ENCODE data around the gene GPX1.

The GPX1 gene

GRCh38 chr3:49387721-49388120, 29.6 kb upstream of the GPX1 start:
- Histone ChIP-seq H3K9me3 (ENCODE audit: control insufficient read depth, low read length) (no peaks in the 10 kb centered on the region), H3K27ac (ENCODE audit: low read depth, low read length, severe bottlenecking) (no peak overlapping the region), H3K4me1 (ENCODE audit: control insufficient read depth, insufficient read depth, low read length, poor library complexity, severe bottlenecking) (no peaks in the 10 kb centered on the region), H3K36me3 (ENCODE audit: control insufficient read depth, insufficient read depth, low read length) (peaks cover 34% of the 10 kb centered on the region), H3K4me3 (ENCODE audit: extremely low read depth, insufficient read depth, low read length, poor library complexity, severe bottlenecking) (no peak overlapping the region)
- WGBS, 2 experiments (ENCODE audit: insufficient coverage in 2 of 2): 67 to 83% methylated on average over 1 of the region's 2 CpGs

GRCh38 chr3:49386056-49386756, 28.1 kb upstream of the GPX1 start:
- WGBS, 2 experiments (ENCODE audit: insufficient coverage in 2 of 2): 95% methylated on average over 4 to 6 of the region's 11 CpGs
- H3K36me3 ChIP-seq (ENCODE audit: control insufficient read depth, insufficient read depth, low read length): peaks cover 29% of the 10 kb centered on the region
- no peak overlapping the region for H3K4me3 ChIP-seq (ENCODE audit: extremely low read depth, insufficient read depth, low read length, poor library complexity, severe bottlenecking)
- no peaks in the 10 kb centered on the region for H3K9me3 ChIP-seq (ENCODE audit: control insufficient read depth, low read length)
- H3K27ac ChIP-seq (ENCODE audit: low read depth, low read length, severe bottlenecking): no peak overlapping the region
- no peaks in the 10 kb centered on the region for H3K4me1 ChIP-seq (ENCODE audit: control insufficient read depth, insufficient read depth, low read length, poor library complexity, severe bottlenecking)

GRCh38 chr3:49385617-49386016, 27.5 kb upstream of the GPX1 start:
- WGBS, 2 experiments (ENCODE audit: insufficient coverage in 2 of 2): no CpG with 5 or more reads among the region's 1 CpG
- no peaks in the 10 kb centered on the region for H3K4me1 ChIP-seq (ENCODE audit: control insufficient read depth, insufficient read depth, low read length, poor library complexity, severe bottlenecking)
- H3K27ac ChIP-seq (ENCODE audit: low read depth, low read length, severe bottlenecking): no peak overlapping the region
- H3K36me3 ChIP-seq (ENCODE audit: control insufficient read depth, insufficient read depth, low read length): peaks cover 34% of the 10 kb centered on the region
- no peak overlapping the region for H3K4me3 ChIP-seq (ENCODE audit: extremely low read depth, insufficient read depth, low read length, poor library complexity, severe bottlenecking)
- H3K9me3 ChIP-seq (ENCODE audit: control insufficient read depth, low read length): no peaks in the 10 kb centered on the region

- peaks cover 25% of the 10 kb centered on the region for H3K36me3 ChIP-seq (ENCODE audit: control insufficient read depth, insufficient read depth, low read length)
- no peak overlapping the region for H3K27ac ChIP-seq (ENCODE audit: low read depth, low read length, severe bottlenecking)
- WGBS, 2 experiments (ENCODE audit: insufficient coverage in 2 of 2): 86 to 92% methylated on average over 1 to 3 of the region's 5 CpGs
- no peak overlapping the region for H3K4me3 ChIP-seq (ENCODE audit: extremely low read depth, insufficient read depth, low read length, poor library complexity, severe bottlenecking)
- no peaks in the 10 kb centered on the region for H3K9me3 ChIP-seq (ENCODE audit: control insufficient read depth, low read length)
- H3K4me1 ChIP-seq (ENCODE audit: control insufficient read depth, insufficient read depth, low read length, poor library complexity, severe bottlenecking): peaks cover 8% of the 10 kb centered on the region
Measured at GRCh38 chr3:49383387-49383786, 25.2 kb upstream of the GPX1 start.

GRCh38 chr3:49378249-49378895, 20.2 kb upstream of the GPX1 start:
- WGBS, 2 experiments (ENCODE audit: insufficient coverage in 2 of 2): 90 to 97% methylated on average over 8 to 9 of the region's 11 CpGs
- Histone ChIP-seq H3K27ac (ENCODE audit: low read depth, low read length, severe bottlenecking) (peak overlapping the region; percentile 41), H3K4me3 (ENCODE audit: extremely low read depth, insufficient read depth, low read length, poor library complexity, severe bottlenecking) (no peak overlapping the region), H3K36me3 (ENCODE audit: control insufficient read depth, insufficient read depth, low read length) (peaks cover 50% of the 10 kb centered on the region), H3K9me3 (ENCODE audit: control insufficient read depth, low read length) (no peaks in the 10 kb centered on the region), H3K4me1 (ENCODE audit: control insufficient read depth, insufficient read depth, low read length, poor library complexity, severe bottlenecking) (peaks cover 11% of the 10 kb centered on the region)

- H3K9me3 ChIP-seq (ENCODE audit: control insufficient read depth, low read length): no peaks in the 10 kb centered on the region
- H3K4me1 ChIP-seq (ENCODE audit: control insufficient read depth, insufficient read depth, low read length, poor library complexity, severe bottlenecking): peaks cover 11% of the 10 kb centered on the region
- WGBS, 2 experiments (ENCODE audit: insufficient coverage in 2 of 2): 86 to 89% methylated on average over 1 of the region's 1 CpG
- H3K4me3 ChIP-seq (ENCODE audit: extremely low read depth, insufficient read depth, low read length, poor library complexity, severe bottlenecking): no peak overlapping the region
- no peak overlapping the region for H3K27ac ChIP-seq (ENCODE audit: low read depth, low read length, severe bottlenecking)
- H3K36me3 ChIP-seq (ENCODE audit: control insufficient read depth, insufficient read depth, low read length): peaks cover 59% of the 10 kb centered on the region
Measured at GRCh38 chr3:49377483-49377882, 19.3 kb upstream of the GPX1 start.

GRCh38 chr3:49371946-49372345, 13.8 kb upstream of the GPX1 start:
- Histone ChIP-seq H3K4me1 (ENCODE audit: control insufficient read depth, insufficient read depth, low read length, poor library complexity, severe bottlenecking) (no peaks in the 10 kb centered on the region), H3K36me3 (ENCODE audit: control insufficient read depth, insufficient read depth, low read length) (peaks cover 87% of the 10 kb centered on the region), H3K9me3 (ENCODE audit: control insufficient read depth, low read length) (no peaks in the 10 kb centered on the region), H3K27ac (ENCODE audit: low read depth, low read length, severe bottlenecking) (no peak overlapping the region), H3K4me3 (ENCODE audit: extremely low read depth, insufficient read depth, low read length, poor library complexity, severe bottlenecking) (no peak overlapping the region)

- 89% methylated on average over 4 of the region's 6 CpGs for WGBS, 2 experiments (ENCODE audit: insufficient coverage in 2 of 2)
- H3K4me3 ChIP-seq (ENCODE audit: extremely low read depth, insufficient read depth, low read length, poor library complexity, severe bottlenecking): no peak overlapping the region
Measured at GRCh38 chr3:49370585-49371290, 12.6 kb upstream of the GPX1 start.

GRCh38 chr3:49362561-49362960, 4.4 kb upstream of the GPX1 start:
- H3K36me3 ChIP-seq (ENCODE audit: control insufficient read depth, insufficient read depth, low read length): peaks cover 80% of the 10 kb centered on the region
- H3K27ac ChIP-seq (ENCODE audit: low read depth, low read length, severe bottlenecking): no peak overlapping the region
- no peaks in the 10 kb centered on the region for H3K9me3 ChIP-seq (ENCODE audit: control insufficient read depth, low read length)
- WGBS, 2 experiments (ENCODE audit: insufficient coverage in 2 of 2): 100% methylated on average over 2 of the region's 3 CpGs
- no peak overlapping the region for H3K4me3 ChIP-seq (ENCODE audit: extremely low read depth, insufficient read depth, low read length, poor library complexity, severe bottlenecking)
- peaks cover 19% of the 10 kb centered on the region for H3K4me1 ChIP-seq (ENCODE audit: control insufficient read depth, insufficient read depth, low read length, poor library complexity, severe bottlenecking)

More at GRCh38 chr3:49370585-49371290, 12.6 kb upstream of the GPX1 start:
- Histone ChIP-seq H3K4me1 (ENCODE audit: control insufficient read depth, insufficient read depth, low read length, poor library complexity, severe bottlenecking) (no peaks in the 10 kb centered on the region), H3K9me3 (ENCODE audit: control insufficient read depth, low read length) (no peaks in the 10 kb centered on the region), H3K27ac (ENCODE audit: low read depth, low read length, severe bottlenecking) (no peak overlapping the region), H3K36me3 (ENCODE audit: control insufficient read depth, insufficient read depth, low read length) (peaks cover 95% of the 10 kb centered on the region)

- no peaks in the 10 kb centered on the region for H3K9me3 ChIP-seq (ENCODE audit: control insufficient read depth, low read length)
- H3K27ac ChIP-seq (ENCODE audit: low read depth, low read length, severe bottlenecking): peak overlapping the region; percentile 92
- H3K4me3 ChIP-seq (ENCODE audit: extremely low read depth, insufficient read depth, low read length, poor library complexity, severe bottlenecking): no peak overlapping the region
- H3K36me3 ChIP-seq (ENCODE audit: control insufficient read depth, insufficient read depth, low read length): peaks cover 80% of the 10 kb centered on the region
- 100% methylated on average over 1 of the region's 2 CpGs; no CpG with 5 or more reads in 1 of the 2 experiments for WGBS, 2 experiments (ENCODE audit: insufficient coverage in 2 of 2)
- H3K4me1 ChIP-seq (ENCODE audit: control insufficient read depth, insufficient read depth, low read length, poor library complexity, severe bottlenecking): peaks cover 19% of the 10 kb centered on the region
Measured at GRCh38 chr3:49359623-49360022, 1.5 kb upstream of the GPX1 start.

- WGBS, 2 experiments (ENCODE audit: insufficient coverage in 2 of 2): 80% methylated on average over 1 of the region's 3 CpGs; no CpG with 5 or more reads in 1 of the 2 experiments
- H3K36me3 ChIP-seq (ENCODE audit: control insufficient read depth, insufficient read depth, low read length): peaks cover 76% of the 10 kb centered on the region
- no peaks in the 10 kb centered on the region for H3K9me3 ChIP-seq (ENCODE audit: control insufficient read depth, low read length)
- H3K27ac ChIP-seq (ENCODE audit: low read depth, low read length, severe bottlenecking): peak overlapping the region; percentile 92
- peak overlapping the region; percentile 66 for H3K4me3 ChIP-seq (ENCODE audit: extremely low read depth, insufficient read depth, low read length, poor library complexity, severe bottlenecking)
- H3K4me1 ChIP-seq (ENCODE audit: control insufficient read depth, insufficient read depth, low read length, poor library complexity, severe bottlenecking): peaks cover 19% of the 10 kb centered on the region
Measured at GRCh38 chr3:49358884-49359225, 702 bp upstream of the GPX1 start.
